Measurements from ENCODE around the gene DNAJC4. TPM values are rescaled to one million over a fixed set of nuclear protein-coding genes. Genes with fewer than 3 reads are reported as not detected.

Gene DNAJC4
- total and polyA plus RNA-seq, 2 donors from 2014 or later: 31.1 to 102 TPM

GRCh38 chr11:64208796-64209562, 21.4 kb upstream of the DNAJC4 start:
- Histone ChIP-seq H3K27me3 (ENCODE audit: control insufficient read depth, insufficient read depth, low read length) (no peaks in the 10 kb centered on the region), H3K9me3 (ENCODE audit: control insufficient read depth in 2 of 3, insufficient read depth in 1 of 3, low read length in 3 of 3) (no peaks in the 10 kb centered on the region), H3K36me3 (ENCODE audit: control insufficient read depth in 2 of 3, insufficient read depth in 3 of 3, low read length in 3 of 3) (peaks cover 0 to 9% (median 2%) of the 10 kb centered on the region in 3 donors), H3K4me1 (ENCODE audit: control insufficient read depth in 2 of 3, insufficient read depth in 2 of 3, low read depth in 1 of 3, low read length in 3 of 3) (peaks cover 0 to 5% (median 0%) of the 10 kb centered on the region in 3 donors), H3K27ac (ENCODE audit: low read depth in 2 of 2, low read length in 2 of 2) (peak overlapping the region; percentile 78 to 88), H3K9ac (ENCODE audit: low read length in 3 of 3) (no peak overlapping the region), H3K4me3 (ENCODE audit: low read length in 3 of 3) (no peak overlapping the region)
- FAIRE-seq (no peak), DNase-seq (peak in 1 of 5 donors; percentile 33)
- intact Hi-C loops (cut with DNase I): no loop called here
- TF ChIP-seq CTCF (IDR thresholded peaks at IDR 0.05; ENCODE audit: borderline replicate concordance, extremely low read depth, insufficient read depth): no peak

DNA sequence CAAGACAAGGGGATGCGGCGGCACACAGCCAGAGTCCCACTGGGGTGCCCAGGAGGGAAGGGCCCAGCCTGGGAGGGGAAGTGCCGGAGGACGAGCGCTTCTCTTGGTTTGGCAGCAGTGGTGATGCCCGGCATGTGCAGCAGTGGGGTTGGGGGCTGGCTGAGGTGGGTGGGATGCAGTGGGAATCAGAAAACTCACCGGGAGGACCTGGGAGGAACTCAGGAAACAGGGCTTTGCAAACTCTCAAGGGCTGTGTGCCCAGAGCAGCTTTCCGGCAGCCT, 20.8 kb upstream of the DNAJC4 start:
- no peak for DNase-seq
- no peak overlapping the region for H3K9ac ChIP-seq (ENCODE audit: low read length in 3 of 3)
- H3K4me1 ChIP-seq (ENCODE audit: control insufficient read depth in 2 of 3, insufficient read depth in 2 of 3, low read depth in 1 of 3, low read length in 3 of 3): peaks cover 0 to 5% (median 0%) of the 10 kb centered on the region in 3 donors
- no peak for TF ChIP-seq CTCF (IDR thresholded peaks at IDR 0.05; ENCODE audit: borderline replicate concordance, extremely low read depth, insufficient read depth)
- no peak overlapping the region for H3K4me3 ChIP-seq (ENCODE audit: low read length in 3 of 3)
- no peak for FAIRE-seq
- intact Hi-C loops (cut with DNase I): no loop called here
- H3K36me3 ChIP-seq (ENCODE audit: control insufficient read depth in 2 of 3, insufficient read depth in 3 of 3, low read length in 3 of 3): peaks cover 0 to 5% (median 0%) of the 10 kb centered on the region in 3 donors
- H3K9me3 ChIP-seq (ENCODE audit: control insufficient read depth in 2 of 3, insufficient read depth in 1 of 3, low read length in 3 of 3): no peaks in the 10 kb centered on the region
- no peak overlapping the region for H3K27ac ChIP-seq (ENCODE audit: low read depth in 2 of 2, low read length in 2 of 2)
- H3K27me3 ChIP-seq (ENCODE audit: control insufficient read depth, insufficient read depth, low read length): no peaks in the 10 kb centered on the region

DNA sequence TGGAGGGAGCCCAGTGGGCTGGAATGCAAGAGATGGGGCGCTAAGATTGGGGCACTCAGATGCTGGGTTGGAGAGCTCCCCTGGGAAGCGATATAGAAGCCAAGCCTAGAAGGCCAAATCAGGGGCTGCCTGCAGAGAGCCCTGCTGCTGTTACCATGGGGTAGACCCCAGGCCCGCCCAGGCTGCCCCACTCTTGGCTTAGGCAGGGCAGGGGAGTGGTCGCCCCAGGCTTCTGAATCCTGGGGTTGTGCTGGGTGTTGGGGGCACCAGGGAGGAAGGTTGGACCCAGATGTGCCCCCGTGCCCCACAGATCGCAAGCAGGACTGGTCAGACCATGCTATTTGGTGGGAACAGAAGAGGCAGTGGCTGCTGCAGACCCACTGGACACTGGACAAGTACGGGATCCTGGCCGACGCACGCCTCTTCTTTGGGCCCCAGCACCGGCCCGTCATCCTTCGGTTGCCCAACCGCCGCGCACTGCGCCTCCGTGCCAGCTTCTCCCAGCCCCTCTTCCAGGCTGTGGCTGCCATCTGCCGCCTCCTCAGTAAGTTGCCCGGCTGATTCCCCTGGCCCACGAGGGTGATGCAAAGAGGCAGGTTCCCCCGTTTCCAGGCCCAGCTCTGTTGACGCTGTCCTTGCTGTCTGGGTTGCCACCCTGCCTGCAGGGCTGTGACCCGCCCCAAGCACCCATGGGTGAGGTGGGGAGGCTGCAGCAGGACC, 19.9 kb upstream of the DNAJC4 start:
- no peak for TF ChIP-seq CTCF (IDR thresholded peaks at IDR 0.05; ENCODE audit: borderline replicate concordance, extremely low read depth, insufficient read depth)
- FAIRE-seq (no peak), DNase-seq (peak in 1 of 5 donors; percentile 32)
- H3K9me3 ChIP-seq (ENCODE audit: control insufficient read depth in 2 of 3, insufficient read depth in 1 of 3, low read length in 3 of 3): no peaks in the 10 kb centered on the region
- H3K36me3 ChIP-seq (ENCODE audit: control insufficient read depth in 2 of 3, insufficient read depth in 3 of 3, low read length in 3 of 3): peaks cover 0 to 4% (median 0%) of the 10 kb centered on the region in 3 donors
- H3K27ac ChIP-seq (ENCODE audit: low read depth in 2 of 2, low read length in 2 of 2): no peak overlapping the region
- no peak overlapping the region for H3K9ac ChIP-seq (ENCODE audit: low read length in 3 of 3)
- H3K4me3 ChIP-seq (ENCODE audit: low read length in 3 of 3): no peak overlapping the region
- no peaks in the 10 kb centered on the region for H3K27me3 ChIP-seq (ENCODE audit: control insufficient read depth, insufficient read depth, low read length)
- intact Hi-C loops (cut with DNase I): no loop called here
- H3K4me1 ChIP-seq (ENCODE audit: control insufficient read depth in 2 of 3, insufficient read depth in 2 of 3, low read depth in 1 of 3, low read length in 3 of 3): peaks cover 0 to 5% (median 0%) of the 10 kb centered on the region in 3 donors
